Stimulated activated CD8-positive, alpha-beta memory T cell treated with anti-CD3 and anti-CD28 coated beads, Interleukin-7, amount 100 ng/mL, for 1 hour (primary cell): ENCODE results near the gene AATK.

Source experiments
- DNase-seq, 2 donors: peaks; one replicate each; pipeline ENCODE4 v3.0.0-alpha.2; 2020; ENCODE audit warnings: low read depth in 2 of 2

Gene AATK

DNA sequence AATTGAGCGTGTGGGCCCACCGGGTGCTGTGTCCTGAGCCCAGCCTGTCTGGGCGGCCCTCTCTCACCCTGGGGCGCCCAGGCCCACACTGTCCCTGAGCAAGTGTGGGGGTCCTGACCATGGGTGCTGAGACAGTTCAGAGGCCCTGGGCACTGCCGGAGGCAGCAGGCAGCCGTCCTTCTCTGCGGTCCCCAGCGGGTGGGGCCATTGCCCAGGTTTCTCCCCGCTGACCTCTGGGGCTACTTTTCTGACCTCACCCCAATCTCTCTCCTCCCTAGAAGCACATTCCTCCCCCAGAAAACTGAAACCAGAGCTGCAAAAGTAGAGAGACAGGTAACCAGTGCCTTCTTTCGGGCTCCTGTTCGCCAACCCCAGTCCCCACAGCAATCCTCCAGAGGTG, 36.7 kb downstream of the AATK start:
- no peak for DNase-seq

DNA sequence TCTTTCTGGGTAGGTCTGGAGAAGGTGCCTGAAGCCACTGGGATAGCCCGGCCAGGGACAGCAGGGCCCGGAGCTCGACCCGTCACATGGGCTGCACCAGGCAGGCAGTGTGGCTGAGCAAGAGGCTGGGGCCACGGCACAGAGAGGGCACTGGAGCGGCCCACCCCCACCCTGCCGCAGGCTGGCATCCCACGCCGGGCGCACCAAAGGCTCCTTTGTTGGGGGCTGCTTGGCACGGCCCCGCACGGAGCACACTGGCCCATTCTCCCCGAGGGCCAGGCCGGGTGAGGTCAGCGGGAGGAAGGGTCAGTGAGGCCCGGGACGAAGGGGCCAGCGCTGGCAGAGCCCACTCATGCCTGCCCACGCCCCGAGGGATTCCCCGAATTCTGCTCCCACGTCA, 37.2 kb downstream of the AATK start:
- DNase-seq = no peak

DNA sequence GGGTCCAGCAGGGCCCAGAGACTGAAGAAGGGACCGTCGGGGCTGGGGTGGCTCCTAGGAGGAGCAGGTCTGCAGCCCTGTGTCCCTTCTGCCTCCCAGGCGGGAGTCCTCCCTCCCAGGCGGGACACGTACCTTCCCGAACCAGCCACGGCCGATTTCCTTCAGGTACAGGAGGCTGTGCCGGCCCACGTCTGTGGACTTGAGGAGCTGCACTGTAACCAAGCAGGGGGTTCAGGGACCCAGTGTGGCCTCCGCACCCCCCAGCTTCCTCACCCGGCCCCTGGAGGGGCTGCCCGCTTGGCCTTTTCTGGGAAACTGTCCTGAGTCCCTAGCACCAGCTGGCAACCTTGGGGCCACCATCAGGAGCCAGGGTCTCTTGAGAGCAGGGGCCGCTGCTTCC, 37.7 kb downstream of the AATK start:
- no peak for DNase-seq

DNA sequence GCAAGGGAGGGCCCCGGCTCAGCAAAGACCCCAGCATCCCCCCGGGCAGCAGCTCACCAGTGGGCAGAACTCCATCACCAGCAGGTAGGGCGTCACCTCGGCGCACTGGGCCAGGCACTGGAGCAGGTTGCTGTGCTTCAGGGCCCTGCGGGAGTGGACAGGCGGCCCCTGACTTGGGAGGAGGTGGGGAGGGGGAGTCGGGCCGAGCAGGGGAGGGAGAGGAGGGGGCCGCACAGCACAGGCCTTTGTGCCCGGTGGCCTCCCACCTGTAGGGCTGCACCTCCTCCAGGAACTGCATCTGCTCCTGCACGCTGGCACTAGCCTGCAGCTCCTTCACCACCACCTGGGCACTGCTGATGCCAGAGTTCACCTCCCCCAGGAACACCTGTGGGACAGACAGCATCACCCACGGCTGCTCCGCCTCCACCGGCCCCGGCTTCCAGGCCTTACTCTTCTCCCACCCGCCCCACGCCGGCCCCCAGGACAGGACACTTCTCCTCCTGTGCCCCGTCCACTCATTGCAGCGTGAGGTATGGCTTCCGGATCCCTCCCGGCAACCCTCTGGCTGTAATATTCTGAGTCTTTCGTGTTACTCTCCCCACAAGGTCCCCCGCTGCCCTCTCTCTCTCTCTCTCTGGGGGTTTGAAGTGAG, 38.4 kb downstream of the AATK start:
- DNase-seq = no peak

DNA sequence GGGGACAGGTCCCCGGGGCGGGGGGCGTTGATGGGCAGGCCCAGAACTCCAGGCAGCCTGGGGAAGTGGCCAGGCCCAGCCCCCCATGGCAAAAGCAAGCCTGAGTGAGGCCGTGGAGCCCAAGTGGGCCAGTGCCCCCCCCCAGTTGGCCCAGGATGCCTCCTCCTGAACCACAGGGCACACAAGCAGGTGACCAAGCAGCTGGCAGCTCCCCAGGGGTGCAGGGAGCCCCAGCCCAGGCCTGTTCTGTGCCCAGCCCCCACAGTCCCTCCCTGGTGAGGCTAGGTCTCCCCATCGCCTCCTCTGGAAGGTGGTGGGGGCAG, 38.9 kb downstream of the AATK start:
- DNase-seq = no peak

DNA sequence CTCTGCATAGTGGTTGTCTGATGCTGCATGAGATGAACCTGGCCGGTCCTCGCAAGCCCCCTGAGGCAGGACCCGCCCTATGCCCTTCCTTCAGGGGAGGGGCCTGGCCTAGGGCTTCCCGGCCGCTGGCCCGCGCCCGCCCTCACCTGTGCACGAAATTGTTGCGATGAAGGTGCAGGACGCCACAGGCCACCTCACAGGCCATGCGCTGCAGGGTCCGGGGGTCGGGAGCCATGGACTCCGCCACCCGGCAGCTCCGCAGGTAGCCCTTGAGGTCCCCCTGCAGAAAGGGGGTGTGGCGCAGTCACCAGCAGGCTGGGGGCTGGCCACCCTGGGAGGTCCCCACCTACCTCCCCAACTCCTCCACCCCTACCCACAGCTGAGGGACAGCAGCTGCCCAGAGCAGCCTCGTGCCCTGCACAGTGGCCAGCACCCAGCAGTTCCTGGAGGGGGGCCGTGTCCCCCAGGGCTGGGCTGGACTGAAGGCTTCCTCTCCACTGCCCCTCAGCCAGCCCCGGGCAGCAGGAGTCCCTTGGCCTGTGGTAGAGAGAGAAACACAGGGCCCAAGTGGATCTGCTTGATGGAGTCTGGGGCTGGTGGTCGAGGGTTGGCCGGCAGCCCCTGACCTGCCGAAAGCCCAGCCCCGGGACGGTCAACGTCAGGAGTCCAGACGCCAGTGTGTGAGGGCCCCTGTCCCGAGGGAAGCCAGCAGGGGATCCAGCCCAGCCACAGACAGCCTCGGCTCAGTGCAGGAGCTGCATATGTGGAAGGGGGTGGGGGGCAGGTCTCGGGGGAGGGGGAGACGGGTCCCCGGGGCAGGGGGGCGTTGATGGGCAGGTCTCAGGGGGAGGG, 39.5 kb downstream of the AATK start:
- DNase-seq = no peak

DNA sequence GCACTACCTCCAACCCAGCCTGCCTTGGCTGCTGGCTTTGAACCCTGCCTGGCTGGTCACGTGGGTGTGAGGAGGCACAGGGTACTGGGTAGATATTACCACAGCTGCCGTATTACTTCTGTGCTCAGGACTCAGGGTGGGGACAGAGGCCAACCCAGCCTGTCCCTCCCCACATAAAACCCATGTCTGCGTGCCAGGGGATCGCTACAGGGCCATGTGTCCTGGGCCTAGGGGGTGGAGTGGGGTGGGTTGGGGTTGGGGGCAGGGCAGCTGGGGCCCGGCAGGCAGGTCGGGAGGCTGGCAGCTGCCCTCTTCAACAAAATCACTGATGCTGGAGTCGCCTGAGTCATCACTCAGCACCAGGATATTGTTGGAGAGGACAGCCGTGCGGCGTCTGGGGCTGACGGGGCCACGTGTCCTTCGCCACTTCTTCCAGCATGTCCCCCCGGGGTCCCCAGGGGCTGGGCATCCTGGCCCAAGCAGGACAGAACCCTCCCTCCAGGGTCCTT, 40.4 kb downstream of the AATK start:
- DNase-seq = no peak

DNA sequence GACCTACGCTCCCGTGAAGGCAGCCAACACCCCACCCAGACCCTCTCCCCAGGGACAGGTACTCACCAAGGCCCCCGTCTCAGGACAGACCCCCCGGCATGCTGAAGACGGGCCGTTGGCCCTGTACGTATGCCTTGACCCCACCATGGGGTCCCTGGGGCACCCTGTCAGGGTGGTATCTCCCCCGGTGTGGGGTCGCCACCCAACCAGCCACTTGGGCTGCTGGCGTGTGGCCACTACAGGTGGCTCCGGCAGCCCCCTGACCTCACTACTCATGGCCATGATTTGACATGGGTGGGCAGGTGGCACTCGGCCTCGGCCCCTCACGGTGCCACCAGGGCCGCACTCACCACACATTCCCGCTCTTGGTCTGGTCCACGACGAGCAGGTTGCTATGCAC, 41.6 kb downstream of the AATK start:
- no peak for DNase-seq

DNA sequence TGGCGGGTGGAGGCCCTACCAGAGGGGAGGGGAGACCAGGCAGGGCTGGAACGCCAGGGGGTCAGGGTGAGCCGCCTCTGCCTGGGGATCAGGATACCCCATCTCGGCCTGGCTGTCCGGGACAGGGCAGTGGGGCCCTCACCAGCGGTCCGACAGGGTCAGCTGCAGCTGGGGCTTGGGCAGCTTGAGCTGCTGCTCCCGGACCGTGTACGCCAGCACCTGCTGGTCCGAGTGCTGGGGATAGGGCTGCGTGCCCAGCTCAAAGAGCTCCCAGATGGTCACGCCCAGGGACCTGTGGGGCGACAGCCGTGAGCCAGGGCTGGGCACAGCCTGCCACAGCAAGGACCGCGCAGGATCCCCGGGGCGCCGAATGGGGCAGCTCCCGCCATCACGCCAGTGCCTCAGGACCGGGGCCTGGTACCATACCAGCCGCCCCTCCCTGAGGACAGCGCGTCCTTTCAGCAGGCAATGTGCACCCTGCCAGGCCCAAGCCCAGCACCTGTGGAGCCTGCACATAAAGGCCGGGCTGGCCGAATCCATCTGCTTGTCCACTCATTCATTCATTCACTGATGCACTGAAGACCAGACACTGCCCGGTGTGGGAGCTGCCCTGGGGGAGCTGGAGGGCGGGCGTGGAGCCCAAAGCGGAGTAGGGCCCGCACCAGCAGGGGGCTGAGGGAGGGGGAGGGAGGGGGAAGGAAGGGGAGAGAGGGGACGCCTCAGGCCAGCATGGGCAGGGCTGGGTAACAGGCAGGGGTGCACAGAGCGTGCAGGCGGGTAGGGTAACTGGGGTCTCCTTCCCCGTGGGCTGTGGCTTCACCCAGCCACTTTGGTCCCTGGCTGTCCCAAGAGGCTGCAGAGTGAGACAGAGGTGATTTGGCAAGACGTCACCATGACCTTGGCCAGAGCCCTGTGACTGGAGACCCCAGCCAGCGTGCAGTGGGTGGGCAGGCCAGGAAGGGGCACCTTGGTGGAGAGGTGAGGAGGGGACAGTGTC, 42.7 kb downstream of the AATK start:
- no peak for DNase-seq

DNA sequence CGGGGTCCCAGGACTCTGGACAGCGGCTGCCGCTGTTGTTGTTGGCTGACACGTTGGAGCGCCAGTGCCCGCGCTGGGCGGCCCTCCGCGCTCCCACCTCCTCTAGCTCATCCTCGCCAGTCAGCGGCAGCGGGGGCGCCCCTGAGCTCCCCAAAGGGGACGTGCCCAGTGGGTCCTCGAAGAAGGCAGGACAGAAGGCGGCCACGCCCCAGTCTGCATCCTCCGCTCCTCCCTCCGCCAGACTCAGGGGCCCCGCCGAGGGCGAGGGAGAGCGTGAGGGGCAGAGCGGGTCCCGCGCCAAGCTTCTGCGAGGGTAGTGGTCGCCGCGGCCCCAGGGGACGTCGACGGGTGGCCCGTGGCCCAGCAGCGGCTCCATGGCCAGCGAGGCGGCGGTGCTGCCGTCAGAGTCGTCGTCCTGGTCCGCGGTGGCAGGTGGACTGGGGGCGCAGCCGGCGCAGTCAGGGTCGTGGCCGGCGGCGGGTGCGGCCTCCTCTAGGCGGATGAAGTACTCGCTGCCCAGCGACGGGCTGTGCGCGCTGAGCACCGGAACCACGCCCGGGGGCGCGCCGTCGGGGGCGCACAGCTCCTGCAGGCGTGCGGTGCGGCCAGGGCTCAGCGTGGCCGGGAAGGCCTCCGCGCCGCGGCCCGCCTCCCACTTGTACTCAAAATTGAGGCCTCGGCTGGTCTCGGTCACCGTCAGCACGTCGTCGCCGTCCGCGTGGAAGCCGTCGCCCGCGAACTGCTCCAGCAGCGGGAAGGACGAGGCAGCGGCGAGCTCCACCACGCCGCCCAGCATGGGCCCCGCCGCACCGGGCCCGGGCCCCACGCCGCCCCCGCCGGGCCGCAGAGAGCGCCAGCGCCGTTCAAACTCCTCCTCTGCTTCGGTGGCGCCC, 43.9 kb downstream of the AATK start:
- DNase-seq = no peak

DNA sequence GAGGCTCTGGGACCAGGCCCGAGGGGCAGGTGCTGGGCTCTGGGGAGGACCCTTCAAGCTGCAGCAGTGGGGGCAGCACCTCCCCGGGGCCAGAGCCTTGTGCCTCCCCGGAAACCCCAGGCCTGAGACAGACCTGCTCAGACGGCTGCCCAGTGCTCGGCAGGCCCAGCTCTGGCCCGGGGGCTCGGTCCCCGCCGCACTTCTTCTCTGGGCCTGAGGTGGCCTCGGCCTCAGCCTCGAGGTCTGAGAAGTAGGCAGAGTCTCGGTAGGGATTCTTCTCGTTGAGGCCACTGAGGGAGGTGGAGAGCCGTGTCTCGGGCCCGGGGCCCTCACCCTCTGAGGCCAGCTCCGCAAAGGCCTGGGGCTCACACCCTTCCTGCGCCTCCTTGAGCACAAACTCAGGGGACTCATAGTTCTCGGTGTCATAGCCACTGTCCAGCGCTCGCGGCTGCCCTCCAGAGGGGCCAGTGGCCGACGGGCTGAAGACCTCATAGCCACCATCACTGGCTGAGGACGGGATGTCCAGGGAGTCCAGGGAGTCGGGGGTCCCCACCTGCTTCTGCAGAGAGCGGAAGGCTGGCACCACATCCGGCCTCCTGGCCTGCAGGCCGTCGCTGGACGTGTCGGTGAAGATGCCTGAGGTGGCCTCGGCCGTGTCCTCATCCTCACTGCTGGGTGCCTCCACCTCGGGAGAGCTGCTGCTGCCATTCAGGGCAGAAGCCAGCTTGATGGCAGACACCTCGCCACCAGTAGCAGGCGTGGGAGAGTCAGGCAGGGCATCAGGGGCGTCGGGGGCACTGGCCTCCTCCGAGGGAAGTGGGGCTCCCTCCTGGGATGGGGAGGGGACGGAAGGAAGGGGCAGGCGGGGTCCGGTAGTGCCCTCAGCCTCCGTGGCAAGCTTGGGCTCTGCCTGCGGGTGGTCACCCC, 45.1 kb downstream of the AATK start:
- DNase-seq = no peak

DNA sequence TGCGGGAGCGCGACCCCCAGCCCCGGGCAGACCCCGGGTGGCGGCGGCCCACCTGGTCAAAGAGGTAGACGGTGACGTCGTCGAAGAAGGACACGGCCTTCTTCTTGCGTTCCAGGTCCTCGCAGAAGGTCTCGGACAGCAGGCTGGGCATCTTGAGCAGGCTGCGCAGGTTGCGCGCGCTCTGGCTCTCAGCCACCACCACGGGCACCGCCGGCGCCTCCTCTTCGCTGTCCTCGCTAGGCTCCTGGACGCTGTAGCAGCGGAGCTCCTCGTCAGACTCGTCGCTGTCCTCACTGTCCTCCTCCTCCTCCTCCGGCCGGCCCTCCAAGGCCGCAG, 45.9 kb downstream of the AATK start:
- DNase-seq = no peak

DNA sequence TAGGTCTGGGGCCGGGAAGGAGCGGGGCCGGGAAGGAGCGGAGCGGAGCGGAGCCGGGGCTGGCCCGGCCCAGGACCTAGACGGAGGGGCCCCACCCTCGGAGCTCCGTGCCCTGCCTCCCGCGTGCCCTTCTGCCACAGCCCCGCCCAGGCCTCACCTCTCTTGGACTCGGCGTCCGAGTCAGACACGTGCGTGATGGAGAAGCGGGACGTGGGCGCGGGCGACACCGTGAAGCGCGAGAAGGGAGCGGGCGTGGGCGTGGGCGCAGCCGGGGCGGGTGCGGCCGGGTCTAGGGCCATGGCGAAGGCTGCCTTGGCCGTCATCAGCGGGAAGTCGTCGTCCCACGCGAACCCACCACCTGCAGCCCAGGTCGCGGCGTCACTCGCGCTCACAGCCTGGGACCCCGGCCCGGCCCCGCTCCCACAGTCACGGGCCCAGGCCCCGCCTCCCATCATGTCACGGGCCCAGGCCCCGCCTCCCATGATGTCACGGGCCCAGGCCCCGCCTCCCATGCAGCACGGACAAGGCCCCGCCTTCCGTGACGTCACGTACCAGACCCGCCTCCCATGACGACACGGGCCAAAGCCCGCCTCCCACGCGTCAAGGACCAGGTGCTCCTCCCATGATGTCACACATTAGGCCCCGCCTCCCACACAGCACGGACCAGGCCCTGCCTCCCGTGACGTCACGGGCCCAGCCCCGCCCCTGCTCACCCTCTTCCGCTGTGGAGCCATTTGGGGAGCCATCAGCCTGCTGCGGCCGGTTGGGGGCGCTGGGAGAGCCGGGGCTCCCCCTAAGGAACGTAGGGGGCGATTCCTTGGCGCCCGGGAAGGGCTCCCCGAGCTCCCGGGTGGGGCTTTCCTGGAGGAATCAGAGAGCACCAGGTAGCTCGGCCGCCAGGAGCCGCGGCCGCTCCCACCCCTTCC, 46.5 kb downstream of the AATK start:
- peak; percentile 40 to 53 for DNase-seq

DNA sequence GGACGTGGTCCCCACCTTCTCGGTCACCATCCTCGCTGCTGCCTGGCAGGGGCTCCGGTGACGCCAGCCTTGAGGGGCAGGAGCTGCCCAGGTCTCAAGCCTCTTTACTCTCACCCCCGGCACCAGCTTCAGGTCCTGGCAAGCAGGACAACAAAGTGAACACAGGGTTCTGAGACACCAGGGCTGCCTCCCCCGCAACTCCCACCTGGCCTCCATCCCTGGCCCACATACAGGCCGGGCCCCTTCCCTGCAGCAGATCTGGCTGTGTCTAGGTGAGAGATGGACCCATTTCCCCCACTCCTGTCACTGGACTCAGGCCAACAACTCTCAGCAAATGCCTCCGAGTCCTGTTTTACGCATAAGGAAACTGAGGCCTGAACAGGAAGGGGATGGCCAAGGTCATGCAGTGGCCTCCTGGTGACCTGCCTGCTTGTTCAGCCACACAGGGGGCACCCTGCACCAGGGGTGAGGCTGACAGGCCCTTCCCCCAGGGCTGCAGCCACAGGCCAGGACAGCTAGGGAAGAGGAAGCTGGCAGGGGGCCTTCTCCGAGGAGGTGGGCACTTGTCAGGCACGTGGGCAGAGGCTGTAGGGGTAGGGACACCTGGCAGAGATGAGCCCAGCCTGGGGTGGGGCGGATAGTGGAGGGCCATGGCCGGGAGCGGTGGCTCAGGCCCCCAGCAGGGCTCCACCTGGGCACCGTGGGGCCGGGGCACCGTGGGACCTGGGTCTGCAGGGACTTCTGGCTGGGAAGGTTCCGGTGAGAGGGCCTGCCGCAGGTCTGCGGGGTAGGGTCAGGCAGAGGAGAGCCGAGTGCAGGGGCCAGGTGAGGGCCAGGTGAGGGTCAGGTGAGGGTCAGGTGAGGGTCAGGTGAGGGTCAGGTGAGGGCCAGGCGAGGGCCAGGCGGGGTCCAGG, 47.5 kb downstream of the AATK start:
- DNase-seq = no peak

DNA sequence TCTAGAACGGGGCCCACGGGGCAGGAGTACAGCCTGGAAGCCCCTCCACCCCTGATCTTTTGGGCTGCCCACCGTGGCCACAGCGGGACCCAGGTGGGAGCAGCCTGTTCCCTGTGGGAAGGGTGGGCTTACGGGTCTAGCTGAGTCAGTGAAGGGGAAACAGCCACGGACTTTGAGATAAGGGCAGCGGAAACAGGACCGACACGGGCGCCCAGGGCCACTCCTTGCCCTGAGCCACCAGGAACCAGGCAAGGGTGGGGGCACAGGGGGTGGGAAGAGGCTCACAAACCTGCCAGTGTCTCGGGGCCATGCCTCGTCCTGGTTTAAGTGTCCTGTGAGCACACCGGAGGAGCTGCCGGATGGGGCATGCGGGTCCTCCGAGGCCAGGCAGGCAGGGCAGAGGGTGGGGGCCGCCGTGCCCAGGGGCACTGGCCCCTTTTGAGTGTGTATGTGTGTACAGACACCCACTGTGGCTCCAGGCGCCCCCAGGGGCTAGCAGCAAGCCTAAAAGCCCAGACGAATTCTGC, 48.3 kb downstream of the AATK start:
- no peak for DNase-seq

DNA sequence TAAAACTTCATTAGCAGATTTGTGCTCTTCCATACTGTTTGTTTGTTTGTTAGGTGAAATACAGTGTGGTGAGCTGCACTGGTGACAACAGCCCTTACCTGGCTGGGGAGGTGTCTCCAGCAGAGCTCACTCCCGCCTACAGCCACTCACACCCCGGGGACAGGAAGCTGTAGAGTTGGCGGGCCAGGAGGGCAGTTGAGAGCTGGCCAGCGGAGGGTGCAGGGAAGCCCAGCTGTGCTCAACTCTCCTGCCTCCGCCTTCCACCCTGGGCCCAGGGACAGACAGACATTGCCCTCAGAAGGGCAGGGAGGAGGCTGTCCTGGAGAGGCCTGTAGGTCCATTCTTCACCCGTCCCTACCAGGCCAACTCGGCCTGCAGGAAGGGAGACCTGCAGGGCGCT, 49.3 kb downstream of the AATK start:
- DNase-seq = no peak

DNA sequence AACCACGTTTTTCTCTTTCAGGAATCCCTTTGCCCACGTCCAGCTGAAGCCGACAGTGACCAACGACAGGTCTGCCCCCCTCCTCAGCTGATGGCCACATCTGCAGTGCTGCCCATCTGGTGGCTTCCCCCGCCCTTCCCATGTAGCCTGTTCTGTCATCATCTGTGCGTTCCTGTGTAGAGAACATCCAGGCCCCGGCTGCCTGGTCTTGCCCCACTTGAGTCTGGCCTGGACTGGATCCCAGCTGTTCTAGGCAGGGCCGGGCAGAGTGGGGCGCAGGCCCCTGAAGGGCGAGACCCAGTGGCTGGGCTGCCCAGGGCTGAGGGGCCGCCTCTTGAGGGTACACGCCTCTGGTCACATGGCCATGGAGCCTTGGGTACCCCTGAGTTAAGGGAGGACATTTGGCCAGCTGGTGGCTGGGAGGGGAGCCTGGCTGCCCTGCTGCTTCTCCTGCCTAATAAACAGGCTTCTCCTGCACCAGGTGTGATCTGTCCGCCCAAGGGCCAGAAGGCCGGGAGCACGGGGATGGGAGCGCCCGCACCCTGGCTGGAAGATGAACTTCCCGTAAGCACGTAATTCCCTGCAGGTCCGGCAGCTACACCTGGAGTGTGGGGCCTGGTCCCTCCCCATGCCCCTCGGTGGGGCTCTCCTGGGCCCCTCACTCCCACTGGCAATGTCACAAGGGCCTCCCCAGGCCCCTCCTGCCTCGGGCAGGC, 50.1 kb downstream of the AATK start:
- no peak for DNase-seq
